Measurements from ENCODE around the gene SAG.

GRCh38 chr2:233331536-233331935 lies 23.9 kb downstream of the SAG start:
- TF ChIP-seq POLR2A (IDR thresholded peaks at IDR 0.05; ENCODE audit: low read depth) (no peak), CTCF (IDR thresholded peaks at IDR 0.05) (no peak), EP300 (IDR thresholded peaks at IDR 0.05) (no peak)
